Forelimb muscle (tissue), 1 donor: ENCODE results near the gene TMIGD2. TPM values are rescaled to one million over a fixed set of nuclear protein-coding genes. Genes with fewer than 3 reads are reported as not detected.
"Not testable (repeated sequence)": the region's sequence is repeated elsewhere in the genome, so short reads cannot be mapped to it uniquely, and the experiment has no call there.

Source experiments
- DNase-seq: peaks from one replicate; pipeline ENCODE4 v3.0.0-alpha.2; 2013; ENCODE audit warnings: low read depth
- polyA plus RNA-seq: library from polyadenylated mRNA; unstranded; fragments of 120-200 nt; gene quantifications from one replicate; pipeline ENCODE4 v1.2.1, GENCODE V29; 2013; ENCODE audit not compliant: insufficient read length

The TMIGD2 gene
- polyA plus RNA-seq, 1 donor: 0.46 TPM

- DNase-seq: no peak
Observed at GRCh38 chr19:4267901-4268815, 34.0 kb downstream of the TMIGD2 start.

GRCh38 chr19:4267101-4267900 lies 34.9 kb downstream of the TMIGD2 start:
- DNase-seq: no peak

GRCh38 chr19:4266253-4267000 lies 35.8 kb downstream of the TMIGD2 start:
- DNase-seq: no peak

- DNase-seq: no peak
Observed at GRCh38 chr19:4264812-4265211, 37.4 kb downstream of the TMIGD2 start.

- DNase-seq: no peak
Observed at GRCh38 chr19:4260613-4261191, 41.5 kb downstream of the TMIGD2 start.

GRCh38 chr19:4258181-4258580 lies 44.0 kb downstream of the TMIGD2 start:
- DNase-seq: no peak

- no peak for DNase-seq
Observed at GRCh38 chr19:4257025-4257424, 45.2 kb downstream of the TMIGD2 start.

- no peak for DNase-seq
Observed at GRCh38 chr19:4256563-4256962, 45.6 kb downstream of the TMIGD2 start.

GRCh38 chr19:4246767-4247593 lies 55.2 kb downstream of the TMIGD2 start, which contains the start of gene YJU2:
Gene YJU2 (plus strand): TSS chr19:4247080. CDS start chr19:4247147, 67 bp downstream.
- DNase-seq: peak; percentile 98

GRCh38 chr19:4245938-4246337 lies 56.3 kb downstream of the TMIGD2 start:
- not testable (repeated sequence) for DNase-seq

Other genes starting within 250 kb of the TMIGD2 start
- gene ZBTB7A, start 235.5 kb downstream of the TMIGD2 start, polyA plus RNA-seq: 8.0 TPM
- gene MAP2K2, start 178.3 kb downstream of the TMIGD2 start, polyA plus RNA-seq: 119 TPM
- not detected for gene CREB3L3, start 148.8 kb downstream of the TMIGD2 start, polyA plus RNA-seq
- gene SIRT6, start 119.8 kb downstream of the TMIGD2 start, polyA plus RNA-seq: 11.2 TPM
- 2.9 TPM for gene ANKRD24, start 119.7 kb downstream of the TMIGD2 start, polyA plus RNA-seq
- 0.38 TPM for gene EBI3, start 72.9 kb downstream of the TMIGD2 start, polyA plus RNA-seq
- 12.9 TPM for gene YJU2, start 55.3 kb downstream of the TMIGD2 start, polyA plus RNA-seq
- gene SHD, start 23.1 kb downstream of the TMIGD2 start, polyA plus RNA-seq: 117 TPM
- gene FSD1, start 2.2 kb upstream of the TMIGD2 start, polyA plus RNA-seq: 2.4 TPM
- gene STAP2, start 36.4 kb upstream of the TMIGD2 start, polyA plus RNA-seq: 4.9 TPM
- 15.9 TPM for gene MPND, start 41.2 kb upstream of the TMIGD2 start, polyA plus RNA-seq
- 57.7 TPM for gene SH3GL1, start 98.2 kb upstream of the TMIGD2 start, polyA plus RNA-seq
- gene CHAF1A, start 100.3 kb upstream of the TMIGD2 start, polyA plus RNA-seq: 11.1 TPM
- gene UBXN6, start 155.4 kb upstream of the TMIGD2 start, polyA plus RNA-seq: 106 TPM
- 70.0 TPM for gene HDGFL2, start 169.9 kb upstream of the TMIGD2 start, polyA plus RNA-seq
- 12.8 TPM for gene PLIN4, start 216.1 kb upstream of the TMIGD2 start, polyA plus RNA-seq
- gene PLIN5, start 232.8 kb upstream of the TMIGD2 start, polyA plus RNA-seq: 2.9 TPM
- gene LRG1, start 237.6 kb upstream of the TMIGD2 start, polyA plus RNA-seq: 0.49 TPM